SK-N-SH (cell line): ENCODE data around the gene NPTX2. TPM values are rescaled to one million over a fixed set of nuclear protein-coding genes. Genes with fewer than 3 reads are reported as not detected.

Experiments used
- CTCF ChIA-PET: fragments of 300-600, 350-600 bp; formaldehyde crosslinking; extraction: SDS; loops from one replicate; lab custom pipeline; 2021; lab: Yijun Ruan, JAX
- POLR2A ChIA-PET: fragments of 350-600 bp; sonication (Branson Sonifier 250); formaldehyde crosslinking; extraction: SDS; loops from one replicate; lab custom pipeline; 2020; ENCODE audit warnings: antibody characterized with exemption, inconsistent platforms; lab: Yijun Ruan, JAX
- DNase-seq: peaks from one replicate; pipeline ENCODE4 v3.0.0; 2012
- H2AFZ ChIP-seq: fragments of 200-600 bp; sonication (generic); 2 replicates; pipeline ENCODE4 v1.8.1; 2016; ENCODE audit warnings: antibody characterized with exemption, mild to moderate bottlenecking, low read depth
- H3F3A ChIP-seq: fragments of 200-600 bp; sonication (generic); replicated peaks from 2 replicates; pipeline ENCODE3; 2016; ENCODE audit warnings: antibody characterized with exemption, mild to moderate bottlenecking; ENCODE audit not compliant: insufficient read depth
- H3K27ac ChIP-seq, 2 experiments: fragments of 200-500 bp in 1 of 2; fragments of 200-600 bp in 1 of 2; sonication (Bioruptor generic) in 1 of 2; sonication (generic), shearing (Covaris generic) in 1 of 2; 2 replicates each; pipeline versions ENCODE4 v1.5.1 to v1.6.1; 2014 to 2016; ENCODE audit warnings: low read depth in 2 of 2, inconsistent platforms in 1 of 2, low read length in 1 of 2, mild to moderate bottlenecking in 1 of 2, mixed read lengths in 1 of 2
- H3K27me3 ChIP-seq: fragments of 200-600 bp; sonication (generic), shearing (Covaris generic); 2 replicates; pipeline ENCODE4 v1.6.1; 2016; ENCODE audit warnings: mixed run types; ENCODE audit not compliant: insufficient read depth
- H3K36me3 ChIP-seq, 2 experiments: fragments of 200-500 bp in 1 of 2; fragments of 200-600 bp in 1 of 2; sonication (Bioruptor generic) in 1 of 2; sonication (generic) in 1 of 2; replicated peaks in 1 of 2; 2 replicates each; pipeline versions ENCODE3 to v1.5.1; 2014 to 2016; ENCODE audit warnings: low read length in 1 of 2, mild to moderate bottlenecking in 1 of 2; ENCODE audit not compliant: insufficient read depth in 2 of 2, control insufficient read depth in 1 of 2
- H3K4me1 ChIP-seq, 2 experiments: fragments of 200-500 bp in 1 of 2; fragments of 200-600 bp in 1 of 2; sonication (Bioruptor generic) in 1 of 2; sonication (generic), shearing (Covaris generic) in 1 of 2; 2 replicates each; pipeline versions ENCODE4 v1.5.1 to v1.6.1; 2014 to 2016; ENCODE audit warnings: low read depth in 1 of 2, low read length in 1 of 2, mixed run types in 1 of 2; ENCODE audit not compliant: insufficient read depth in 2 of 2, control insufficient read depth in 1 of 2
- H3K4me2 ChIP-seq: fragments of 200-600 bp; sonication (generic), shearing (Covaris generic); 2 replicates; pipeline ENCODE4 v1.6.1; 2017; ENCODE audit warnings: mixed run types
- H3K4me3 ChIP-seq, 2 experiments: fragments of 200-500 bp in 1 of 2; fragments of 200-600 bp in 1 of 2; sonication (Bioruptor generic) in 1 of 2; sonication (generic), shearing (Covaris generic) in 1 of 2; 2 replicates each; pipeline versions ENCODE4 v1.5.1 to v1.8.1; 2014 to 2016; ENCODE audit warnings: low read depth in 2 of 2, inconsistent platforms in 1 of 2, low read length in 1 of 2, mild to moderate bottlenecking in 1 of 2, mixed read lengths in 1 of 2, moderate library complexity in 1 of 2
- H3K79me2 ChIP-seq: fragments of 200-600 bp; sonication (generic); 2 replicates; pipeline ENCODE4 v1.8.1; 2017; ENCODE audit warnings: mild to moderate bottlenecking; ENCODE audit not compliant: insufficient read depth
- H3K9ac ChIP-seq: fragments of 200-600 bp; sonication (generic); 2 replicates; pipeline ENCODE4 v1.6.1; 2017; ENCODE audit warnings: mixed run types
- H3K9me2 ChIP-seq: fragments of 200-600 bp; sonication (generic); 2 replicates; pipeline ENCODE4 v1.6.1; 2017; ENCODE audit warnings: mixed run types
- H3K9me3 ChIP-seq: fragments of 200-600 bp; sonication (generic); 2 replicates; pipeline ENCODE4 v1.6.1; 2017; ENCODE audit warnings: mixed run types, mild to moderate bottlenecking, moderate library complexity
- H4K20me1 ChIP-seq: fragments of 200-600 bp; sonication (generic); 2 replicates; pipeline ENCODE4 v1.6.1; 2017; ENCODE audit warnings: mild to moderate bottlenecking, mixed run types; ENCODE audit not compliant: insufficient read depth
- CHD2 ChIP-seq: fragments of 150-350 bp; IDR thresholded peaks from 2 replicates; pipeline ENCODE4 v1.6.1; 2018; ENCODE audit warnings: low read length; ENCODE audit not compliant: partially characterized antibody
- EP300 ChIP-seq, 2 experiments: IDR thresholded peaks; 2 replicates each; pipeline versions ENCODE4 v1.4.0 to v1.6.1; 2012; ENCODE audit warnings: borderline replicate concordance in 1 of 2, low read depth in 1 of 2, low read length in 1 of 2
- EZH2phosphoT487 ChIP-seq: fragments of 200-600 bp; sonication (generic); IDR thresholded peaks from 2 replicates; pipeline ENCODE4 v1.6.1; 2017; ENCODE audit warnings: low read depth, mixed run types, mild to moderate bottlenecking, antibody characterized with exemption, moderate library complexity, borderline replicate concordance
- FOXJ3 ChIP-seq: sonication (generic); formaldehyde crosslinking; IDR thresholded peaks from 2 replicates; pipeline ENCODE4 v1.5.1; 2020; ENCODE audit warnings: mild to moderate bottlenecking, missing genetic modification reagents
- FOXM1 ChIP-seq: IDR thresholded peaks from 2 replicates; pipeline ENCODE4 v1.4.0; 2012; ENCODE audit warnings: low read depth, mild to moderate bottlenecking
- GABPA ChIP-seq: IDR thresholded peaks from 2 replicates; pipeline ENCODE4 v1.4.0; 2012; ENCODE audit warnings: low read depth, mild to moderate bottlenecking
- MXI1 ChIP-seq: IDR thresholded peaks from 2 replicates; pipeline ENCODE4 v1.6.1; 2012; ENCODE audit warnings: mild to moderate bottlenecking, low read depth, low read length, improper control_type of control experiment
- PBX3 ChIP-seq: IDR thresholded peaks from 2 replicates; pipeline ENCODE4; 2012
- RCOR1 ChIP-seq: fragments of 150-350 bp; IDR thresholded peaks from 2 replicates; pipeline ENCODE4 v1.6.1; 2017; ENCODE audit warnings: antibody characterized with exemption, low read length
- RFX5 ChIP-seq: IDR thresholded peaks from 2 replicates; pipeline ENCODE4 v1.6.1; 2012; ENCODE audit warnings: mild to moderate bottlenecking, improper control_type of control experiment, low read length
- RXRA ChIP-seq: IDR thresholded peaks from 2 replicates; pipeline ENCODE4 v1.4.0; 2012; ENCODE audit warnings: low read depth, mild to moderate bottlenecking, borderline replicate concordance
- TAF1 ChIP-seq: IDR thresholded peaks from 2 replicates; pipeline ENCODE4 v1.6.1; 2012; ENCODE audit warnings: low read depth, mild to moderate bottlenecking, low read length, moderate library complexity, borderline replicate concordance
- TCF12 ChIP-seq: IDR thresholded peaks from 2 replicates; pipeline ENCODE4 v1.4.0; 2012
- TEAD4 ChIP-seq: IDR thresholded peaks from 2 replicates; pipeline ENCODE4 v1.4.0; 2012; ENCODE audit warnings: mild to moderate bottlenecking, borderline replicate concordance; ENCODE audit not compliant: insufficient read depth
- ZBTB33 ChIP-seq: IDR thresholded peaks from 2 replicates; pipeline ENCODE4 v1.4.0; 2012; ENCODE audit warnings: low read depth, borderline replicate concordance
- WGBS: methylation state at CpG from one replicate; pipeline ENCODE4 v1.1.6; 2017; ENCODE audit warnings: low lambda C conversion rate; 5-methylcytosine and 5-hydroxymethylcytosine counted together
- polyA plus RNA-seq, 3 experiments: library from polyadenylated mRNA; depleted of rRNA; stranded (reverse); fragments of >200 nt; gene quantifications; 2 replicates each; pipeline ENCODE4 v1.2.3, GENCODE V29; 2012
- TF ChIP-seq, protein P1 (sequence below): fragments of 150-350 bp; IDR thresholded peaks from 2 replicates; pipeline ENCODE4 v1.6.1; 2017; ENCODE audit warnings: antibody characterized with exemption, low read length, low read depth, borderline replicate concordance

The NPTX2 gene
- polyA plus RNA-seq, 1 of the 3 experiments (the other 2 are of a cell fraction), result 0.41 TPM

GRCh38 chr7:98629001-98629431 lies 11.9 kb downstream of the NPTX2 start:
- Histone ChIP-seq H3K27ac (no peak overlapping the region), H3K9me3 (no peaks in the 10 kb centered on the region), H3K9me2 (no peaks in the 10 kb centered on the region), H2AFZ (no peak overlapping the region), H4K20me1 (no peaks in the 10 kb centered on the region), H3K4me1 (no peaks in the 10 kb centered on the region), H3K9ac (no peak overlapping the region), H3K79me2 (no peaks in the 10 kb centered on the region), H3K4me2 (no peak overlapping the region), H3K27me3 (no peaks in the 10 kb centered on the region), H3F3A (no peaks in the 10 kb centered on the region), H3K4me3 (no peak overlapping the region), H3K36me3 (no peaks in the 10 kb centered on the region)
- no peak for TF ChIP-seq RCOR1
- no peak for TF ChIP-seq GABPA
- no peak for TF ChIP-seq FOXJ3 (CRISPR knock-in tag)
- TF ChIP-seq RXRA, result no peak
- no peak for TF ChIP-seq EP300 (IDR thresholded peaks at IDR 0.05; ENCODE audit: borderline replicate concordance in 1 of 2, low read depth in 1 of 2, low read length in 1 of 2)
- TF ChIP-seq PBX3, result no peak
- TF ChIP-seq RFX5, result no peak
- no peak for TF ChIP-seq FOXM1
- TF ChIP-seq TAF1, result no peak
- no peak for TF ChIP-seq EZH2phosphoT487
- no peak for TF ChIP-seq MXI1
- TF ChIP-seq, protein P1, sequence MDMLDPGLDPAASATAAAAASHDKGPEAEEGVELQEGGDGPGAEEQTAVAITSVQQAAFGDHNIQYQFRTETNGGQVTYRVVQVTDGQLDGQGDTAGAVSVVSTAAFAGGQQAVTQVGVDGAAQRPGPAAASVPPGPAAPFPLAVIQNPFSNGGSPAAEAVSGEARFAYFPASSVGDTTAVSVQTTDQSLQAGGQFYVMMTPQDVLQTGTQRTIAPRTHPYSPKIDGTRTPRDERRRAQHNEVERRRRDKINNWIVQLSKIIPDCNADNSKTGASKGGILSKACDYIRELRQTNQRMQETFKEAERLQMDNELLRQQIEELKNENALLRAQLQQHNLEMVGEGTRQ, result no peak
- TF ChIP-seq TEAD4, result no peak
- TF ChIP-seq ZBTB33, result no peak
- TF ChIP-seq CHD2, result no peak
- no peak for TF ChIP-seq TCF12
- ChIA-PET CTCF (interaction anchor here (0.9 to 3.0 kb wide), 5 partner anchors 8 to 208 kb away, joined by 3 to 16 read pairs (median 4); partner anchors contain the start of gene NPTX2), POLR2A (interaction anchor here (1.6 kb wide), 1 partner anchor 12 kb away, joined by 4 read pairs; the partner anchor contains the start of gene NPTX2)
- DNase-seq, result no peak
- 51% methylated on average over 13 of the region's 13 CpGs for WGBS
